HEK293 (cell line): ENCODE data around the gene TTYH2.

Source experiments
- CTCF ChIP-seq: fragments of 450-650 bp; formaldehyde crosslinking; IDR thresholded peaks from 2 replicates; pipeline ENCODE4 v1.5.1; 2016; ENCODE audit warnings: missing biosample characterization, missing genetic modification characterization
- SP2 ChIP-seq: fragments of 450-650 bp; formaldehyde crosslinking; IDR thresholded peaks from 2 replicates; pipeline ENCODE4 v1.5.1; 2016; ENCODE audit warnings: missing biosample characterization, missing genetic modification characterization
- ZNF175 ChIP-seq: fragments of 450-650 bp; formaldehyde crosslinking; IDR thresholded peaks from 2 replicates; pipeline ENCODE4 v1.5.1; 2016; ENCODE audit warnings: missing biosample characterization, missing genetic modification characterization
- ZNF214 ChIP-seq: fragments of 450-650 bp; formaldehyde crosslinking; IDR thresholded peaks from 2 replicates; pipeline ENCODE4 v1.5.1; 2017; ENCODE audit warnings: missing biosample characterization, mild to moderate bottlenecking, missing genetic modification characterization, borderline replicate concordance

DNA sequence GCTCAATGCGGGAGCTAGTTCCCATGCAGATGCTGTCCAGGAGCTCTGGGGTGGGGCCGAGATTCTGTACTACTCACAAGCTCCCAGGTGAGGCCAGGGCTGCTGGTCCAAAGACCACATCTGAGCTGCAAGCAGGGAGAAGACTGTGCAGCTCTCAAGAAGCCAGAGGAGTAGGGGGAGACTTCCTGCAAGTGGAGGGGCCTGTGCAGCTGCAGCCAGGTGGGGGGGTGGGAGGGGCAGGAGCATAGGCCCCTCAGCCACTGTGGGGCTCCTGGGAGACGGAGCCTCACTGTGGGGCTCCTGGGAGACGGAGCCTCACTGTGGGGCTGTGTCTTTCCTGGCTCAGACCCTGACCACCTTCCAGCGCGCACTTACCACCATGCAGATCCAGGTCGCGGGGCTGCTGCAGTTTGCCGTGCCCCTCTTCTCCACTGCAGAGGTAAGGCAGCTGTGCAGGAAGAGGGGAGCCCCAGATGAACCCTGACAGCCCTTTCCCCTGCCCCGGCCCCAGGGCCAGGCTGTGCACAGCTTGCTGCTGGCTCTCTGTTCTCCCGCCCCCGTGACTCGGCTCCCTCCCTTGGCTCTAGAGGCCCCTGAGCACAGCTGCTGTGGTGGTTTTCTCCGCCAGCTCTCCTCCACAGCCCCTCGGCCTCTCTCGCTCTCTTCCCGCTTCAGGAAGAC lies 36.4 kb downstream of the TTYH2 start:
- TF ChIP-seq ZNF175 (tag by site-specific recombination) (no peak), ZNF214 (tag by site-specific recombination) (no peak), CTCF (tag by site-specific recombination) (no peak), SP2 (tag by site-specific recombination) (no peak)
